HEK293 (cell line): ENCODE measurements around the gene ADAMTS16.

ENCODE experiments used
- CTCF ChIA-PET: fragments of 350-600 bp; formaldehyde crosslinking; extraction: SDS; loops from one replicate; lab custom pipeline; 2021; ENCODE audit warnings: antibody characterized with exemption; lab: Yijun Ruan, JAX
- POLR2A ChIA-PET: fragments of 300-600 bp; formaldehyde crosslinking; extraction: SDS; loops from one replicate; lab custom pipeline; 2020; ENCODE audit warnings: antibody characterized with exemption, inconsistent platforms; lab: Yijun Ruan, JAX
- H3K27ac ChIP-seq: fragments of 200-500 bp; sonication (Bioruptor generic); 2 replicates; pipeline ENCODE4 v1.5.1; 2014; ENCODE audit warnings: low read depth, low read length, control low read depth, inconsistent platforms; ENCODE audit errors: extremely low read depth
- H3K36me3 ChIP-seq, 2 experiments: fragments of 200-500 bp in 1 of 2; sonication (Bioruptor generic) in 1 of 2; 1 replicate in 1 of 2; 2 replicates in 1 of 2; pipeline ENCODE4 v1.5.1; 2014 to 2017; ENCODE audit warnings: inconsistent platforms in 2 of 2, low read length in 2 of 2; ENCODE audit not compliant: control insufficient read depth in 2 of 2, insufficient read depth in 1 of 2
- H3K4me1 ChIP-seq: fragments of 200-500 bp; sonication (Bioruptor generic); 2 replicates; pipeline ENCODE4 v1.5.1; 2014; ENCODE audit warnings: mild to moderate bottlenecking, low read length, inconsistent platforms; ENCODE audit not compliant: control insufficient read depth, insufficient read depth
- H3K4me3 ChIP-seq: 2 replicates; pipeline ENCODE4 v1.5.1; 2011; ENCODE audit warnings: low read depth, mild to moderate bottlenecking, control low read depth, low read length, moderate library complexity
- H3K9me3 ChIP-seq: fragments of 200-500 bp; sonication (Bioruptor generic); 2 replicates; pipeline ENCODE4 v1.5.1; 2014; ENCODE audit warnings: low read depth, low read length, inconsistent platforms; ENCODE audit not compliant: control insufficient read depth, insufficient read depth
- GLIS1 ChIP-seq: fragments of 450-650 bp; formaldehyde crosslinking; IDR thresholded peaks from 2 replicates; pipeline ENCODE4 v1.5.1; 2016; ENCODE audit warnings: missing biosample characterization, missing genetic modification characterization
- OVOL3 ChIP-seq: fragments of 450-650 bp; formaldehyde crosslinking; IDR thresholded peaks from 2 replicates; pipeline ENCODE4 v1.5.1; 2016; ENCODE audit warnings: missing biosample characterization, missing genetic modification characterization
- PRDM10 ChIP-seq: fragments of 450-650 bp; formaldehyde crosslinking; IDR thresholded peaks from 2 replicates; pipeline ENCODE4 v1.5.1; 2016; ENCODE audit warnings: missing biosample characterization, missing genetic modification characterization
- TRIM28 ChIP-seq: IDR thresholded peaks from 2 replicates; pipeline ENCODE4 v1.6.1; 2011; ENCODE audit warnings: low read length, control low read depth, borderline replicate concordance
- ZBTB11 ChIP-seq: fragments of 450-650 bp; formaldehyde crosslinking; conservative IDR thresholded peaks from 2 replicates; pipeline ENCODE4 v1.5.1; 2016; ENCODE audit warnings: low read depth, missing biosample characterization, missing genetic modification characterization
- ZBTB20 ChIP-seq: fragments of 450-650 bp; formaldehyde crosslinking; IDR thresholded peaks from 2 replicates; pipeline ENCODE4 v1.5.1; 2016; ENCODE audit warnings: missing biosample characterization, missing genetic modification characterization
- ZFP37 ChIP-seq: fragments of 450-650 bp; formaldehyde crosslinking; IDR thresholded peaks from 2 replicates; pipeline ENCODE4 v1.5.1; 2016; ENCODE audit warnings: missing biosample characterization, missing genetic modification characterization
- ZIC2 ChIP-seq: fragments of 450-650 bp; formaldehyde crosslinking; IDR thresholded peaks from 2 replicates; pipeline ENCODE4 v1.5.1; 2016; ENCODE audit warnings: missing biosample characterization, missing genetic modification characterization
- ZNF132 ChIP-seq: fragments of 450-650 bp; formaldehyde crosslinking; IDR thresholded peaks from 2 replicates; pipeline ENCODE4 v1.5.1; 2017; ENCODE audit warnings: missing biosample characterization, missing genetic modification characterization, borderline replicate concordance
- ZNF157 ChIP-seq: fragments of 450-650 bp; formaldehyde crosslinking; IDR thresholded peaks from 2 replicates; pipeline ENCODE4 v1.5.1; 2016; ENCODE audit warnings: missing biosample characterization, missing genetic modification characterization
- ZNF175 ChIP-seq: fragments of 450-650 bp; formaldehyde crosslinking; IDR thresholded peaks from 2 replicates; pipeline ENCODE4 v1.5.1; 2016; ENCODE audit warnings: missing biosample characterization, missing genetic modification characterization
- ZNF354C ChIP-seq: fragments of 450-650 bp; formaldehyde crosslinking; IDR thresholded peaks from 2 replicates; pipeline ENCODE4 v1.5.1; 2016; ENCODE audit warnings: missing biosample characterization, missing genetic modification characterization, low read depth, borderline replicate concordance
- ZNF555 ChIP-seq: fragments of 450-650 bp; formaldehyde crosslinking; conservative IDR thresholded peaks from 2 replicates; pipeline ENCODE4 v1.5.1; 2017; ENCODE audit warnings: missing biosample characterization, mild to moderate bottlenecking, missing genetic modification characterization, inconsistent platforms
- ZNF623 ChIP-seq: fragments of 450-650 bp; formaldehyde crosslinking; IDR thresholded peaks from 2 replicates; pipeline ENCODE4 v1.5.1; 2016; ENCODE audit warnings: missing biosample characterization, missing genetic modification characterization
- ZNF777 ChIP-seq: fragments of 450-650 bp; formaldehyde crosslinking; IDR thresholded peaks from 2 replicates; pipeline ENCODE4 v1.5.1; 2017; ENCODE audit warnings: missing biosample characterization, missing genetic modification characterization, borderline replicate concordance
- ZNF785 ChIP-seq: fragments of 450-650 bp; formaldehyde crosslinking; IDR thresholded peaks from 2 replicates; pipeline ENCODE4 v1.5.1; 2016; ENCODE audit warnings: missing biosample characterization, missing genetic modification characterization

The ADAMTS16 gene

GRCh38 chr5:5331848-5332247, 191.7 kb downstream of the ADAMTS16 start:
- POLR2A ChIA-PET: interaction anchor here (0.6 kb wide), 1 partner anchor 85 kb away, joined by 7 read pairs; no protein-coding TSS in a partner anchor
- CTCF ChIA-PET: interaction anchor here (1.0 to 2.2 kb wide), 4 partner anchors 9 to 191 kb away, joined by 3 to 5 read pairs (median 4); partner anchors contain the start of gene ICE1

GRCh38 chr5:5332287-5332686, 192.2 kb downstream of the ADAMTS16 start:
- H3K4me3 ChIP-seq: no peak overlapping the region
- H3K27ac ChIP-seq: peak overlapping the region; percentile 60; the same call in 1 of the 2 replicates
- H3K4me1 ChIP-seq: peaks cover 47% of the 10 kb centered on the region
- POLR2A ChIA-PET: interaction anchor here (0.6 kb wide), 1 partner anchor 84 kb away, joined by 7 read pairs; no protein-coding TSS in a partner anchor
- TF ChIP-seq ZIC2 (tag by site-specific recombination): peak; percentile 99
- TF ChIP-seq ZNF777 (tag by site-specific recombination): no peak
- no peak for TF ChIP-seq ZNF623 (tag by site-specific recombination)
- 0 out of 2 replicates have a peak, but pooled peaks have one; percentile 10 for TF ChIP-seq ZBTB20 (tag by site-specific recombination)
- TF ChIP-seq TRIM28: no peak
- peak; percentile 72 for TF ChIP-seq PRDM10 (tag by site-specific recombination)
- TF ChIP-seq GLIS1 (tag by site-specific recombination): peak; percentile 84
- no peak for TF ChIP-seq ZNF132 (tag by site-specific recombination)
- TF ChIP-seq, all 188 proteins: peak for 4
- no peaks in the 10 kb centered on the region for H3K36me3 ChIP-seq
- CTCF ChIA-PET: interaction anchor here (1.0 to 2.2 kb wide), 3 partner anchors 8 to 191 kb away, joined by 3 to 5 read pairs (median 4); no protein-coding TSS in a partner anchor
- no peaks in the 10 kb centered on the region for H3K9me3 ChIP-seq

More at GRCh38 chr5:5331848-5332247, 191.7 kb downstream of the ADAMTS16 start:
- H3K36me3 ChIP-seq: no peaks in the 10 kb centered on the region
- H3K4me1 ChIP-seq: peaks cover 45% of the 10 kb centered on the region
- H3K4me3 ChIP-seq: no peak overlapping the region
- no peaks in the 10 kb centered on the region for H3K9me3 ChIP-seq
- no peak for TF ChIP-seq OVOL3
- no peak for TF ChIP-seq ZNF785 (tag by site-specific recombination)
- no peak for TF ChIP-seq ZFP37 (tag by site-specific recombination)
- TF ChIP-seq ZNF175 (tag by site-specific recombination): no peak
- no peak for TF ChIP-seq ZBTB11 (tag by site-specific recombination)
- no peak for TF ChIP-seq ZNF354C
- H3K27ac ChIP-seq: peak overlapping the region; percentile 60; the same call in 1 of the 2 replicates

- H3K4me1 ChIP-seq: peaks cover 46% of the 10 kb centered on the region
- peak overlapping the region; percentile 78 for H3K27ac ChIP-seq
These were observed 195.0 kb downstream of the ADAMTS16 start for GRCh38 chr5:5335107-5335506.

More at GRCh38 chr5:5335107-5335506, 195.0 kb downstream of the ADAMTS16 start:
- no peaks in the 10 kb centered on the region for H3K9me3 ChIP-seq
- H3K36me3 ChIP-seq: no peaks in the 10 kb centered on the region
- TF ChIP-seq ZNF555 (tag by site-specific recombination) (0 out of 2 replicates have a peak, but pooled peaks have one; percentile 2), ZNF157 (no peak)
- no peak overlapping the region for H3K4me3 ChIP-seq
- CTCF ChIA-PET: interaction anchor here (0.9 kb wide), 1 partner anchor 9 kb away, joined by 3 read pairs; no protein-coding TSS in a partner anchor
- POLR2A ChIA-PET: interaction anchor here (0.8 kb wide), 1 partner anchor 87 kb away, joined by 3 read pairs; the partner anchor contains the start of gene ICE1
